SHP77 treated with DMSO at 0.1 percent for 48 hours (cell line): ENCODE measurements around the gene SLC38A9.
"Not testable (repeated sequence)": the region's sequence is repeated elsewhere in the genome, so short reads cannot be mapped to it uniquely, and the experiment has no call there.

Experiments
- DNase-seq: peaks from one replicate; lab custom pipeline; 2025; lab: John Stamatoyannopoulos, UW

SLC38A9 gene

GRCh38 chr5:55712023-55712859 is at the start of gene SLC38A9:
SLC38A9 (minus strand) TSS chr5:55712324; CDS start chr5:55697958, 14,366 bp downstream.
- DNase-seq = peak; percentile 87

DNA sequence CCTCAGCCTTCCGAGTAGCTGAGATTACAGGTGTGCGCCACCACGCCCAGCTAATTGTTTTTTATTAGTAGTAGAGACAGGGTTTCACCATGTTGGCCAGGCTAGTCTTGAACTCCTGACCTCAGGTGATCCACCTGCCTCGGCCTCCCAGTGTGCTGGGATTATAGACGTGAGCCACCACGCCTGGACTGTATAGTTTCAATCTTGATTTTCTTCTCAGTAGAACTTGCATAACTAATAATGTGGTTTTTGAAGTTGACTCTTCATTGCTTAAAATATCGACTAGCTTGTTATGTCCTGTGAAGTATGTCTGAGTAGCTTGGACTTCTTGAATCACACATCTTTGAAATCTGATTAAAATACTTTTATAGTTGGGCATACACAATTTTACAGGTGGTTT is 49.6 kb upstream of the SLC38A9 start:
- DNase-seq = not testable (repeated sequence)

DNA sequence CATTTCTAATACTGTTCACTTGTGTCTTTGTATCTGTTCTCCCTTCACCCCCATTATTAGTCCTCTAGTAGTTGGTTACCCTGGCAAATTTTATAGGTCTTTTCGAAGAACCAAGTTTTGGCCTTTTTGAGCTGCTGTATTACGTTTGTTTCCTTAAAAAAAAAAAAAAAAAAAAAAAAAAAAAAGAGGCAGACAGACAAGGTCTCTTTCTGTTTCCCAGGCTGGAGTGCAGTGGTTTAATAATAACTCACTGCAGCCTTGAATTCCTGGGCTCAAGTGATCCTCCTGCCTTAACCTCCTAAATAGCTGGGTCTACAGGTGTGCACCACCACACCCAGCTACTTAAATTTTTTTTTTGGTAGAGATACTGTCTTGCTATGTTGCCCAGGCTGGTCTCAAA is 46.6 kb upstream of the SLC38A9 start:
- no peak for DNase-seq

GRCh38 chr5:55758231-55758630 is 46.1 kb upstream of the SLC38A9 start:
- DNase-seq = no peak

DNA sequence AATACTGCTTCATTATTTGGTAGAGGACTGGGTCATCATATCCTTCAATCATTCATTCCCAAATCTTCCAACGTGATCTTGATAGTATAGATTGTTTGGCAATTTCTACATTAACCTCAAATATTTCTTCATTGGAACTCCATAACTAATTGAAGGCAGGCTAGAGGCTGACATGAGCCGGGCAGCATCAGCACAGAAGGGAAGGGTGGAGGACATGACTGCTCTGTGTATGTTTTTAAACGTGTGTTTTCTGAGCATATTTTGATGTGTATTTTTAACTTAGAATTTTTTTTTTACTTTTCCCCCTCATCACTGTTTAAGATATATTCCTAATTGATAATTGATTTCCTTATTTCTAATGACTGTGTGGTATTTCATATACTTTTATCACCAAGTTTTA is 38.4 kb upstream of the SLC38A9 start:
- no peak for DNase-seq

DNA sequence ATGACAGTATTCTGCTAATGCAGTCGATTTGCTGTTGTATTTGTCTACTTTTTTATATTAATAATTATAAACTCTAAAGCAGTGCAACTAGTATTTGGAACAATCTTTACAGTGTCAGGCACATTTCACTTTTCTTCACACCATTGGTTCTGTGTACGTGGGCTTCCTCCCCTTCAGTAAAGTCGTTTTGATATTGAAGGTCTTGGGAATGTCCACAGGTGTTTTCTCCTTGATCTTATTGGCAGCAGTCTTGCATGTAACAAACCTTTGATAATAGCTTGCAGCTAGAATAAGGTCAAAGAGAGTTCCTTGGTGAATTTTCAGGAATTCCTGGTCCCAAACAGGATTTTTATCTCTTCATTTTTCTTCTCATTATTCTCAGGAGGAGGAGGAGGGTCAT is 37.9 kb upstream of the SLC38A9 start:
- no peak for DNase-seq

- no peak for DNase-seq
These were observed 37.3 kb upstream of the SLC38A9 start for GRCh38 chr5:55749387-55749786.

DNA sequence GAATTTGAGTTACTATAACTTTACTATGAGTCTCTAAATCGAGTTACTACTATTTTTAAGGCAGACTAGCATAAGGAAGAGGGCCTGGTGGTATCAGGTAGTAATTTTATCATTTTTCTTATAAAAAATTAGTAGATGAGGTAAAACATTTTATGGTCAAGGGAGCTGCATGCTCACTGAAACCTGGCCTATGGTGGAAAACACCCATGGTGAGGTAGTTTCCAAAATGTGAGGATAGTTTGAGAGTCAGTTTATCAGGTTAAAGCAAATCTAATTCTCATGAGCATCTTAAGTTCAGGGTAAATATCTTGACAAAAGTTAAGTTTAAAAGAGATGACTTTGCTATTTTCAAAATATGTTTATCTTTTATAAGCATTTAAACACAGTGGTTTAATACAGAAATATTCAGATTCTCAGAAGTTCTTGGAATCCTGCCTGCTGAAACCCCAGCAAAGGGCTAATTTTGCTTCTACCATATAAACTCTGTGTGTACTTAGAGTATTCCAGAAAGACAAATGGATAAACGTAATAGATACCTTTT is 35.7 kb upstream of the SLC38A9 start:
- no peak for DNase-seq

DNA sequence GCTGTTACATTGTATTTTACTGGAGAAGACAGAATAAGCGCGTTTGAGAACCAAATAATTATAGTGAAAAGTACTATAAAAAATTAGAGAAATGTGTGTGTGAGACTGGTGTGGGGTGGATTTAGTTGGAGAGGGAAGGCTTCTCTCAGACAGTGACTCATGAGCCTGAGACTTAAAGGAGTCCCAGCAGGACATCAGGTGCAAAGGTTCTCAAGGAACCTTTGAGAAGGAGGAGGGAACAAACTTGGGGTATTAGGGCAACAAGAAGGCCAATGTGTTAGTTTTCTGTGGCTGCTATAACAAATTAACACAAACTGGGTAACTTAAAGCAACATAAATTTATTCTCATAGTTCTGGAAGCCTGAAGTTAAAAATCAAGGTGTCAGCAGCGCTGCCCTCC is 30.7 kb upstream of the SLC38A9 start:
- DNase-seq = no peak

DNA sequence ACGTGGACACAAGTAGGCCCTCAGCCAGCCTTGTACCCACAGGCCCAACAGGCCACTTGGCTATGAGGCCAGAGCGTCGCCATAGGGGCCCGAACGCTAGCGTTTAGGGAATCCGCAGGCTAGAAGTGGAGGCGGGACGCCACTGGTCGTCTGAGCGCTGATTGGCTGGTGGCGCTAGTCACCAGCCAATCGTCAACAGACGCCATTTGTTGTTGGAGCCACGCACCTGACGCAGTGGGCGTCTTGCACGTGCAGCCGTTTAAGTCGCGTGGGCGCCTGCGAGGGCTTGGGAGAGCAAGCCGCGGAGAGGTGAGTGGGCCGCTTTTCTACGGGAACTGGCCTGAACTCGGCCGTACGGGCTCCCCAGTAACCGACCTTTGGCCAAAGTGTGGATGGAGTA is 25.7 kb upstream of the SLC38A9 start, which contains the start of gene DDX4:
DDX4 (plus strand) TSS at position 269 of the 400 bp plus-strand sequence. CDS start 903 bp downstream, outside the sequence.
- DNase-seq = no peak

- no peak for DNase-seq
These were observed 22.5 kb upstream of the SLC38A9 start for GRCh38 chr5:55734658-55735057.

DNA sequence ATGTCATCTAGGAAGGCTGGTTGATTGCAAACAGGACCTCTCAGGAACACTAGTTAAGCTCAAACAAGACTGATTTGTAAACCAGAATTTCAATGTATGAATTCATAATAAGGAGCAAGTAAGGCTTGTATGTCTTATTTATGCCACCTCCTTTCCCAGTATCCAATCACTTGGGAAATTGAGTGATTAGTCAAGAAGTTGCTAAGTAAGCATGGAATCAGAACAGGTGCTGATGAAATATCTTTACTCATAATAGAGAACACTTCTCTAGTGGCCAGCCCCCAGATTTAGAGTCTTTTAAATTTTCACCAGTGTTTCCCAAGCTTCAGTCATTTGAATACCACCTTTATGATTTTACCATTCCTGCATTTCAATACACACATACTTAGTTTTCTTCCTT is 20.5 kb upstream of the SLC38A9 start:
- DNase-seq = no peak

GRCh38 chr5:55731848-55732247 is 19.7 kb upstream of the SLC38A9 start:
- no peak for DNase-seq

DNA sequence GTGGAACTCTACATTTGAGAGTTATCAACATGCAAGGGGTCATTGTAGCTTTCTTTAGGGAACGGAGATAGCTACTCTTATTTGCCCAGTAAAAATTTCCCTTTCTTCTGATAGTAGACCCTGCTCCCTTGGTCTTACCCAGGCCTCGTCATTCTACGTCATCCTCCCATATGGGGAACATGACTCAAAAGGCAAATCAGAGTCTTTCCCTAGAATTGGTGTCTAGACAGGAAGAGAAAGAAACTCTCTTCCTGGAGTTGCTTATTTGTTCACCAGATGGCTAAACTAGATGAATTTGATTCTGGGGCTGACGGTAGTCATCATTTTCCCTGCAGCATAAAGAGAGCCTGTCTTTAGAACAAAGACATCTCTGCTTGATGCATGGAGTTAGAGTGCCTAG is 12.2 kb upstream of the SLC38A9 start:
- DNase-seq = no peak

DNA sequence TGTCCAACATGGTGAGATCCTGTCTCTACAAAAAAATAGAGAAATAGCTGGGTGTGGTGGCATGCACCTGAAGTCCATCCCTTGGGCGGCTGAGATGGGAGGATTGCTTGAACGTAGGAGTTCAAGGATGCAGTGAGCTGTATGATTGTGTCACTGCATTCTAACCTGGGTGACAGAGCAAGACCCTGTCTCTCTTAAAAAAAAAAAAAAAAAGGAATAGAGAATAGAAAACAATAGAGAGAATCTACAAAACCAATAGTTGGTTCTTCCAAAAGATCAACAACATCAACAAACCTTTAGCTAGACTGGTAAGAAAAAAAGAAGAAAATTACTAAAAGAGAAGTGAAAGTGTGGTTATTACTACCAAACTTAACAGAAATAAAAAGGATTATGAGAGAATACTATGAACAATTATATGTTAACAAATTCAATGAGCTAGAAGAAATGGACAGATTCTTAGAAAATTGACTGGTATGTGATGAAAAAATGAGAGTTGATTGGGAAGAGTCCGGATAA is 8.1 kb upstream of the SLC38A9 start:
- no peak for DNase-seq

DNA sequence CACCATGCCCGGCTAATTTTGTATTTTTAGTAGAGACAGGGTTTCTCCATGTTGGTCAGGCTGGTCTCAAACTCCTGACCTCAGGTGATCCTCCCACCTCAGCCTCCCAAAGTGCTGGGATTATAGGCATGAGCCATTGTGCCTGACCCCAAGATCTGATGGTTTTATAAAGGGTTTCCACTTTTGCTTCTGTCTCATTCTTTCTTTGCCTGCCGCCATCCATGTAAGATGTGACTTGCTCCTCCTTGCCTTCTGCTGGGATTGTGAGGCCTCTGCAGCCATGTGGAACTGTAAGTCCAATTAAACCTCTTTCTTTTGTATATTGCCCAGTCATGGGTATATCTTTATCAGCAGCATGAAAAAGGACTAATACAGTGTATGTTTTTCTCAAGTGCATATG is 6.9 kb upstream of the SLC38A9 start:
- DNase-seq = not testable (repeated sequence)

DNA sequence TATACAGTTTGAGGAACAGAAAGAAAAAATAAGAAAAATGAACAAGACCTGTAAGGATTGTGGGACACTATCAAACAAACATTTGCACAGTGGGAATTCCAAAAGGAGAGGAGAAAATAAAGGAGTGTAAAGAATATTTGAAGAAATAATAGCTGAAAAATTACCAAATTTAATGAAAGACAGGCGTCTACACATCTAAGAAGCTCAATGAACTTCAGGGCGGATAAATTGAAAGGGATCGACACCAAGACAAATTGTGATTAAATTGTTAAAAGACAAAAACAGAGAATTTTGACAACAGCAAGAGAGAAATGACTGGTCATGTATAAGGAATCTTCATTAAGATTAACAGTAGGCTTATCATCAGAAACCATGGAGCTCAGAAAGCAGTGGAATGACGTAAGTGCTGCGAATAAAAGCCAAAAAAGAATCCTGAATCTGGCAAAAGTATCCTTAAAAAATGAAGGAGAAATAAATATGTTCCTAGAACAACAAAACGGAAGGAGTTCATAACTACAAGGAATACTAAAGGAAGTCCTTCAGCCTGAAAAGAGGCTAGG is 3.5 kb upstream of the SLC38A9 start:
- DNase-seq = no peak

DNA sequence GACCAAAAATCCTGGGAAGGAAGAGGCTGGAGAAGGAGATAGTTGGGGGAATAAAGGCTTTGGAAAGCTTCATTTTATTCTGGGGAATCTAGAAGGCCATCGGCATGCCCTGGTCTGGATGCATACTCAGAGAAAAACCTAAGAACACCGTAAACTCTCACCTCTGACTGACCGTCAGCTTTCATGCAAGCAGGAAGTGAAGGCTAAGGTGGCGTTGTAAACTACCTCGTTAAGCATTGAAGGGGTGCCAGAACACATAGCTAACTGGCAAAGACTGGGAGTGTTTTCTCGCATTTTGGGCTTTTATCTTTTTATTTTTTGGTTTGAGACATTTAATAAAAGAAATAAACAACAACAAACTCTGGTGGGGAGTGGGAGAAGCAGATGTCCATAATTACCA is 2.6 kb upstream of the SLC38A9 start:
- DNase-seq = no peak

- no peak for DNase-seq
These were observed 2.2 kb upstream of the SLC38A9 start for GRCh38 chr5:55714339-55714738.

DNA sequence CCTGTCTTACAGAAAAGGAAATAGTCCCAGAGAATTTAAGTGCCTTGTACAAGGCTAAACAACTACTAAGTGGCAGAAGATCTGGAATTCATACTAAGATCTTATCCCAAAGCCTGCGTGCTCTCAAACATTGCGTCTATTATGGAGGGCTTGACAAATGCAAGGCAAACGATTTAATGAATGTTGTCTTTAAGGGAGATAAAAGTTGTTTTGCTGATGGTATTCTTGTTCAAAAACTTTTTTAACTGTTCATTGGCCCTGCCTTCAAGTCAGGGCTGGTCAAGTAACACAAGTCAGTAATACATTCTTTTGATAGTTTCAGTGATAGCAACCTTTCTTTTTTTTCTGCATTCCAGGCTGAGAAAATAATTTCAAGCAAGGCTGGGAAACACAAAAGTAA is 1.7 kb upstream of the SLC38A9 start:
- no peak for DNase-seq

GRCh38 chr5:55711507-55712022 is 559 bp downstream of the SLC38A9 start:
- no peak for DNase-seq

DNA sequence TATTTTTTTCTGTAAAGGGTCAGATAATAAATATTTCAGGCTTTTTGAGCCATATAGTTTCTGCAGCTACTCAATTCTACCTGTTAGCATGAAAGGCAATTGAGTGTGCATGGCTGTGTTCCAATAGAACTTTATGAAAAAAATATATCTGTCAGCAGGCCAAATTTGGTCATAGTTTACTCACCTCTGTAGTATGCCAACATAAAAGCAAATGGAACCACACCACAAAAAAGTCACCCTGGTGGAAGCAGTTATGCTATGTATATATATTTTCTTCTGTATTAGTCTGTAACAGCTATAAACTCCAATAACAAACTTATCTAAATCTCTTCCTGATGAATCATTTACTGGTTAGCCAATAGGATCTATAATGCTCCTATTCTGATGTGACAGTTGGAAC is 3.4 kb downstream of the SLC38A9 start:
- DNase-seq = no peak

GRCh38 chr5:55706230-55706629 is 5.9 kb downstream of the SLC38A9 start:
- no peak for DNase-seq
